Coronary artery (tissue), 2 donors: Measurements from ENCODE around the gene MPL.

Source experiments
- DNase-seq: peaks from one replicate; pipeline ENCODE4 v3.0.0-alpha.2; 2017; ENCODE audit warnings: low spot score
- H3K27ac ChIP-seq, 2 donors: fragments of 200-600 bp; sonication (generic); one replicate each; pipeline ENCODE4 v1.5.1; 2016 to 2019
- H3K4me3 ChIP-seq: fragments of 200-600 bp; sonication (generic); 2 replicates; pipeline ENCODE4 v1.5.1; 2016; ENCODE audit warnings: mild to moderate bottlenecking, moderate library complexity
- TF ChIP-seq, protein P1 (sequence below): fragments of 200-600 bp; sonication (generic); IDR thresholded peaks from one replicate; pipeline ENCODE4 v1.5.1; 2019; ENCODE audit warnings: antibody characterized with exemption

The MPL gene

DNA sequence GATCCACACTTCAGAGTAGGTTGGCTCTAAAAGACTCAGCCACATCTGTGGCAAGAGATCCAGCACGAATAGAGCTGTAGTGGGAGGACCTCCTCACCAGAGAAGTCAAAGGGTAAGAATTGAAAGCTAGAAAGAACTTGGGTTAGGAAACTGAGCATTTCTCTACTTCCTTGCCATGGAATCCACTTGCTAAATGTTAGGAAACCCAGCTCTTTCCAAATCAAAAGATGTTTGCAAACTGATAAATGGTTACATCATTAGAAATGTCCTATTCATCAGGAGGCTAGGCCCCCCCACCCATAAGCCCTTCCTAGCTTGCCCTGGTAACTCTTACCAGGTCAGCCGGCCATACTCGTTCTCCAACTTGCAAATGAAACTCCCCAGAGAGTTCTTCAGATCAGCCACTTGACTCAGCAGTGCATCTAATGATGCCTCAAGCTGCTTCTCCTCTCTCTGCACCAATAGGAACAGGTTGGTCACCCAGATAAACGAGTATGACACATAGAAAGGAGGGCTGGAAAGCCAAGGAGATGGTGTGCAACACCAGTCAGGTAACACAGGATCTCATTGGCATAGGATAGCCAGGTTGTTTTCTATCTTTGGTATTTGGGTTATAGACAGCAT lies 50.5 kb downstream of the MPL start:
- H3K4me3 ChIP-seq: peak overlapping the region; percentile 91
- TF ChIP-seq, protein P1, sequence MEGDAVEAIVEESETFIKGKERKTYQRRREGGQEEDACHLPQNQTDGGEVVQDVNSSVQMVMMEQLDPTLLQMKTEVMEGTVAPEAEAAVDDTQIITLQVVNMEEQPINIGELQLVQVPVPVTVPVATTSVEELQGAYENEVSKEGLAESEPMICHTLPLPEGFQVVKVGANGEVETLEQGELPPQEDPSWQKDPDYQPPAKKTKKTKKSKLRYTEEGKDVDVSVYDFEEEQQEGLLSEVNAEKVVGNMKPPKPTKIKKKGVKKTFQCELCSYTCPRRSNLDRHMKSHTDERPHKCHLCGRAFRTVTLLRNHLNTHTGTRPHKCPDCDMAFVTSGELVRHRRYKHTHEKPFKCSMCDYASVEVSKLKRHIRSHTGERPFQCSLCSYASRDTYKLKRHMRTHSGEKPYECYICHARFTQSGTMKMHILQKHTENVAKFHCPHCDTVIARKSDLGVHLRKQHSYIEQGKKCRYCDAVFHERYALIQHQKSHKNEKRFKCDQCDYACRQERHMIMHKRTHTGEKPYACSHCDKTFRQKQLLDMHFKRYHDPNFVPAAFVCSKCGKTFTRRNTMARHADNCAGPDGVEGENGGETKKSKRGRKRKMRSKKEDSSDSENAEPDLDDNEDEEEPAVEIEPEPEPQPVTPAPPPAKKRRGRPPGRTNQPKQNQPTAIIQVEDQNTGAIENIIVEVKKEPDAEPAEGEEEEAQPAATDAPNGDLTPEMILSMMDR: no peak
- H3K27ac ChIP-seq: no peak overlapping the region
- no peak for DNase-seq

DNA sequence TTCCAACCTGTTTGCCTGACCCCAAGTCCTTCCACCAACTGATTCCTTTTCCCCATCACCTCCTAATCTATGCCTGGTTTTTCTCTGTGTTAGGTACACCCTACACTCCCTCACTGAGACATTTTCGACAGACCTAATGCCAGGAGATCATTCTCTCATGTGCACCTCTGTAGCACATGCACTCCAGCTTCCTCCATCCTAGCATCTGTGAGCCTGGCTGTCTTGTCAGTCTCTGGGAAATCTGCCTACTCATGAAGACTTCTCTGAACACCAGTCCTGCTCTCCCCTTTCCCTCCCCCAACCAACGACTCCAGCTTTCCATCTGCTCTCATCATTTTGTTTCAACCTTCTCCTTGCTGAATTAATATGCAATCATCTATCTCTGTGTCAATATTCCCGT lies 51.0 kb downstream of the MPL start:
- no peak for DNase-seq
- TF ChIP-seq, protein P1: no peak
- H3K27ac ChIP-seq: peak overlapping the region; percentile 83 to 93
- peak overlapping the region; percentile 91 for H3K4me3 ChIP-seq

DNA sequence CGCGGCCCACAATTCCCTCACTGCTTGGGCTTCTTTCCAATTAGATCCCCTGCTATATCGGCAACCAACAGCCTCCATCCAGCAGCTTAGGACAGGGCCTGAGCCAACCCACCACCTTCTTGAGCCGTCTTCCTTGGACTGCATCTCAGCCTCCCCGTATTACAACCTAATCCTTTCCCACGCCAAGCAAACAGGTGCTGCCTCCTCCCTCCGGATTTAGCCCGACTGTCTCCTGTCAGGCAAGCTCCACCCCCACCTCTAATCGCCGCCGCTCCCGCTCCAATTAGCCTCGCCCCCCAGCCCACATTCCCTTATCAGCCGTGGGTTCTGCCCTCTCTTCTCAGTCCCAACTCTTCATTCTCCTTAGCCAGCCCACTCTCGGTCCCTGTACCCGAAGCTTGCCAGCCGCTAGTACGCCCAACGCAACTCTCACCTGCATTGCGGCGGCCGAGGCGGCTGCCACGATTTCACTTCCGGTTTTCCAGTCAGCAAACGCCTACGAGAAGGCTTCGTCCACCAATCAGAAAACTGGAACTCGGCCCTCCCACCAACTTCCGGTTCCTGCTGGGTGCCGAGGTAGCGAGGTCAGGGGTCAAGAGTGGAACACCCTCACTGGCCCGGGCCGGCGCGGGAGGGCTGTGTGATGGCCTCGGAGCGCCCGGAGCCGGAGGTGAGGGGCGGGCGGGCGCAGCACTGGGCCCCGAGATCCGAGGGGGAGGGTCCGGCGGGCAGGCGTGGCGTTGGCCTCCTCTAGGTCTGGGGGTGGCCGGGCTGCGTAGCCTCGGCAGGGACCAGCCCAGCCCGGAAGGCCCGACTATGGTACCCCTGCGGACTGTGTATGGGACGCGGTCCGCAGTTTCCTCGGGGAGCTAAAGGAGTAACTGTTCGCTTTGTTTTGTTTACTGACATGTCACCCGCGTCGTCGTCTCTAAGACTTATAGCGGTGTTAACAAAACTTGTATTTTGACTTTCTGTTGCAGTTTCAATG lies 52.0 kb downstream of the MPL start, which contains the start of the genes MED8 and SZT2:
Gene MED8, minus strand, starts transcription at position 475 of the 988 bp plus-strand sequence. Its CDS starts 36 bp downstream, at position 439.
Gene SZT2, plus strand, starts transcription at position 574 of the 988 bp plus-strand sequence. Its CDS starts 70 bp downstream, at position 644.
- TF ChIP-seq, protein P1: no peak

DNA sequence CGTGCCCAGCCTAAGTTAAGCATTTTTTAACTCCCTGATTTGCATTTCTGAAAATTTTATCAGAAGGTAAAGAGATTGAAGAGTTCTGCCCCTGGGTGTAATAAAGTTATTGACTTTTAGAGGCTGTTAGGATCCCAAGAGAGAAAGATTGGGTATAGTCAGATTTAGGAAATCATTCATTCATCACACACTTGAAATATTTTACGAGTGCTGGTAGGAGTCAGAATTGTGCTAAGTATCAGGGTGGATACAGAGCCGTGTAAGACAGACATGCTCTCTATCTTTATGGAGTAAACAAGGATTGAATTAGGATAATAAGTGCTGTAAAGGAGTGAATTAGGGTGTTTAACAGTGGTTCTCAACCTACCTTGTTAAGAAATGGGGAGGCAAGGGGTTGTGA lies 55.1 kb downstream of the MPL start:
- no peak for DNase-seq
- H3K4me3 ChIP-seq: no peak overlapping the region
- H3K27ac ChIP-seq: no peak overlapping the region
- TF ChIP-seq, protein P1: no peak

More for the DNA sequence above, 52.0 kb downstream of the MPL start, which contains the start of the genes MED8 and SZT2:
- DNase-seq: peak; percentile 96
- Histone ChIP-seq H3K27ac (peak within 1 kb of the TSS; percentile 83 to 93), H3K4me3 (peak within 1 kb of the TSS; percentile 91)

DNA sequence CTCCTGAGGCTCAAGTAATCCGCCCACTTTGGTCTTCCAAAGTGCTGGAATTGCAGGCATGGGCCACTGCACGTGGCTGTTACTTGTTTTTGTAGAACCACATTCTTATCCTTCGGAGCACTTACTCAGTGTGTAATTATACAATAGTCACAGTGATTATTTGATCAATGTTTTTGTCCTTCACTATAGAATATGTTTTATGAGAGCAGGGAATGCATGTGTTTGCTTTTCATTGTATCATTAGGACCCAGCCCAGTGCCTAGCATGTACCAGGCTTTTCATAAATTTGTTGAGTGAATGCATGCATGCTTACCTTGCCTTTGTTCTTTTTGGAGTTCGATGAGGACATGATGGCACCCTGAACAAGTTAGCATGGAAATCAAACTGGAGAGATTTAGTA lies 57.9 kb downstream of the MPL start:
- H3K4me3 ChIP-seq: no peak overlapping the region
- TF ChIP-seq, protein P1: no peak
- H3K27ac ChIP-seq: no peak overlapping the region
- DNase-seq: no peak

DNA sequence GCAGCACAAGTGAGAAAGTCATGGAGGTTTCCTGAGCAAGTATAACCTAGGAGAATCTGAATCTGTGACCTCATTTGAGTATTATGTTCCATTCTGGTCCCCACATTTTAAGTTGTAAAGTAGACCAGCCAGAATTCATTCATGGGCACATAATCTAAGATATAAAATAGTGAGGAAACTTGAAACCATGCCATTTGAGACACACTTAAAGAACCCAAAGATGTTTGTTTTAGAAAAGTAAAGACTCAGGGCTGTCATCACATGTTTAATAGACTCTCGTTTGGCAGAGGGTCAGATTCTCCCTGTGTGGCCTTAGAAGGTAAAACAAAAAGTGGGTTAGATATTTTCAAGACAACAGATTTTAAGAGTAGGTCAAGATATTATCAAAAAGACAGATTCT lies 58.4 kb downstream of the MPL start:
- no peak for DNase-seq
- no peak overlapping the region for H3K27ac ChIP-seq
- TF ChIP-seq, protein P1: no peak

More for the DNA sequence above, 58.4 kb downstream of the MPL start:
- H3K4me3 ChIP-seq: no peak overlapping the region
